Measurements from ENCODE around the gene UROC1.

UROC1 gene

GRCh38 chr3:126533506-126533905 lies 15.9 kb upstream of the UROC1 start:
- DNase-seq (ENCODE audit: low spot score): no peak
- ChIA-PET CTCF (no interaction called here), POLR2A (ENCODE audit: low non-redundant PET) (no interaction called here)
- no peak overlapping the region for H3K27ac ChIP-seq
- TF ChIP-seq, protein P1, sequence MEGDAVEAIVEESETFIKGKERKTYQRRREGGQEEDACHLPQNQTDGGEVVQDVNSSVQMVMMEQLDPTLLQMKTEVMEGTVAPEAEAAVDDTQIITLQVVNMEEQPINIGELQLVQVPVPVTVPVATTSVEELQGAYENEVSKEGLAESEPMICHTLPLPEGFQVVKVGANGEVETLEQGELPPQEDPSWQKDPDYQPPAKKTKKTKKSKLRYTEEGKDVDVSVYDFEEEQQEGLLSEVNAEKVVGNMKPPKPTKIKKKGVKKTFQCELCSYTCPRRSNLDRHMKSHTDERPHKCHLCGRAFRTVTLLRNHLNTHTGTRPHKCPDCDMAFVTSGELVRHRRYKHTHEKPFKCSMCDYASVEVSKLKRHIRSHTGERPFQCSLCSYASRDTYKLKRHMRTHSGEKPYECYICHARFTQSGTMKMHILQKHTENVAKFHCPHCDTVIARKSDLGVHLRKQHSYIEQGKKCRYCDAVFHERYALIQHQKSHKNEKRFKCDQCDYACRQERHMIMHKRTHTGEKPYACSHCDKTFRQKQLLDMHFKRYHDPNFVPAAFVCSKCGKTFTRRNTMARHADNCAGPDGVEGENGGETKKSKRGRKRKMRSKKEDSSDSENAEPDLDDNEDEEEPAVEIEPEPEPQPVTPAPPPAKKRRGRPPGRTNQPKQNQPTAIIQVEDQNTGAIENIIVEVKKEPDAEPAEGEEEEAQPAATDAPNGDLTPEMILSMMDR (conservative IDR thresholded peaks at IDR 0.05; ENCODE audit: low read depth): no peak

DNA sequence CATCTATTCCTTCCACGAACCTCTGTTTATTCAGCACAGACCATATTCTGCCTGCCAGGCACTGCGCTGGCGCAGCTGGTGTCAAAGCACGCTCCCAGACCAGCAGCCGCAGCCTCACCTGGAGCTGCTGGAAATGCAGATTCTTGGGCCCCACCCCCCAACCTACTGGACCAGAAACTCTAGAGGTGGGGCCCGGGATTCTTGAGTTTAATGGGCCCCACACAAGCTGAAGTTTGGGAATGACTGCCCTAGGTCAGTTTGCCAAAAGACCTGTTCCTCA lies 13.4 kb upstream of the UROC1 start:
- no peak overlapping the region for H3K27ac ChIP-seq
- ChIA-PET CTCF (no interaction called here), POLR2A (ENCODE audit: low non-redundant PET) (no interaction called here)

GRCh38 chr3:126530171-126531050 lies 12.8 kb upstream of the UROC1 start:
- TF ChIP-seq, protein P1 (conservative IDR thresholded peaks at IDR 0.05; ENCODE audit: low read depth): no peak
- no peak for DNase-seq (ENCODE audit: low spot score)
- H3K27ac ChIP-seq: no peak overlapping the region
- CTCF ChIA-PET: no interaction called here
- POLR2A ChIA-PET (ENCODE audit: low non-redundant PET): no interaction called here

More for the DNA sequence above, 13.4 kb upstream of the UROC1 start:
- no peak for DNase-seq (ENCODE audit: low spot score)
- TF ChIP-seq, protein P1 (conservative IDR thresholded peaks at IDR 0.05; ENCODE audit: low read depth): no peak

DNA sequence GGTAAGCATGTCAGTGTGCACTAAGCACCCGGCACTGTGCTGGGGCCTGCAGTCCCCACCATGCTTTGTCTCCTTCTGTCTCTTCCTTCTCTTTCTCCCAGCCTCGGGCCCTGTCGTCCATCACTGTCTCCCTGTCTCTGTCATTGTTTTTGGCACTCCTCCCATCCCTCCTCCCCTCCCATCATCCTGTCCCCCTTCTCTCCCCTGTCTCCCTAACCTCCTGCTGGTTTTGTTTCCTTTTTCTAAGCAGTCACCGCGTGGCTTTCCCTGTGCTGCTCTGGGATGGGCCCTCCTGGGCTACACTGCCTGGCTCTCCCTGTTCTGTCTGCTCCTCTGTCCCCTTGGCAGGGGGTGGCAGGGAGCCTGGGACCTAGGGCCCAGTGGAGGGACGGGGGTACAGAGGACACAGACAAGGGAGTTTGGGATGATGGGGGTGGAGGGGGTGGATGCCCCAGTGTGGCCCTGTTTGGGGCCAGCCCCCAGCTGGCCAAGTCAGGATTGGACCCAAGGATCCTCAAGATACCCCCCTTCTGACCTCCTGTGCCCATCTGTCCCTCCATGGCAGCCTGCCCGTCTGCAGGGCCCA lies 12.1 kb upstream of the UROC1 start:
- ChIA-PET POLR2A (ENCODE audit: low non-redundant PET) (no interaction called here), CTCF (no interaction called here)
- DNase-seq (ENCODE audit: low spot score): no peak
- TF ChIP-seq, protein P1 (conservative IDR thresholded peaks at IDR 0.05; ENCODE audit: low read depth): no peak
- H3K27ac ChIP-seq: no peak overlapping the region

DNA sequence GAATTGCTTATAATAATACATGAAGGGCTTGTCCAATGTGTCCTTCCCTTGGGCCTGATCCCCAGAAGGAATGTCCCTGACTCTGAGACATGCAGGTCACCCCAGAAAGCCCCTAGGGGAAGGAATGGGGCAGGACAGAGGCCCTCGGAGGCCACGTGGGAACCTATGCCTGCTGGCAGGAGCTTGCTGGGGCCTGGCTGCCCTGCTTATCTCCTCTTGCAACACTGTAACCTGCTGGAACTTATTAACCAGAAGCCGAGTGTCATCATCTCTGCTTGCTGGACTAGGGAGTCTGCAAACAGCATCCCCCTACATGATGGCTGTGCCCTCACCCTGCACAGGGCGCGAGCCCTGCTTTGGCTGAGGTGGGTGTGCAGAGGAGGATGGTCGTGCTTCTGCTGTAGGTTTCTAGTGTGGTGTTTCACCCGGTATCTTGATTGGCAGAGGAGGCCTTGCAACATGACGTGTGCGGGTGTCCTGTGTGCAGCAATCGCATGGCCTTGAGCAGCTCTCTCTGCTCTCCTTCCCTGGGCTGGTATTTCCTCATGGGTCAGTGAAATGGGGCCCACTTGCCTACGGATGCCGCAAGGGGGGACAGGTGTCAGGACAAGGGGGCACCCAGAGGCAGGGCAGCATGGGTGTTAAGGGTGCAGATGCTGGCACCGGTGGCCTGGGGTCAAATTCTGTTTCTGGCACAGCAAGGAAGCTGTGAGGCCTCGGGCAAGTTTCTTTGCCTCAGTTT lies 11.4 kb upstream of the UROC1 start:
- no peak for DNase-seq (ENCODE audit: low spot score)
- ChIA-PET POLR2A (ENCODE audit: low non-redundant PET) (no interaction called here), CTCF (no interaction called here)
- TF ChIP-seq, protein P1 (conservative IDR thresholded peaks at IDR 0.05; ENCODE audit: low read depth): no peak
- no peak overlapping the region for H3K27ac ChIP-seq

GRCh38 chr3:126528419-126528799 lies 10.8 kb upstream of the UROC1 start:
- ChIA-PET POLR2A (ENCODE audit: low non-redundant PET) (no interaction called here), CTCF (no interaction called here)
- DNase-seq (ENCODE audit: low spot score): no peak
- no peak overlapping the region for H3K27ac ChIP-seq
- TF ChIP-seq, protein P1 (conservative IDR thresholded peaks at IDR 0.05; ENCODE audit: low read depth): no peak
